ENCODE results near the gene PLXNA4.

Gene PLXNA4

GRCh38 chr7:132492823-132493445, 83.3 kb downstream of the PLXNA4 start:
- Histone ChIP-seq H3K27me3 (ENCODE audit: control insufficient read depth, insufficient read depth, low read length) (no peaks in the 10 kb centered on the region), H3K9me3 (ENCODE audit: control insufficient read depth, insufficient read depth, low read length) (no peaks in the 10 kb centered on the region), H3K4me1 (ENCODE audit: control insufficient read depth, insufficient read depth, low read length) (no peaks in the 10 kb centered on the region), H3K4me3 (ENCODE audit: low read depth, low read length) (no peak overlapping the region), H3K9ac (ENCODE audit: low read depth, low read length) (no peak overlapping the region), H3K36me3 (ENCODE audit: control insufficient read depth, insufficient read depth, low read length) (no peaks in the 10 kb centered on the region)

GRCh38 chr7:132491391-132491945, 84.8 kb downstream of the PLXNA4 start:
- H3K36me3 ChIP-seq (ENCODE audit: control insufficient read depth, insufficient read depth, low read length): no peaks in the 10 kb centered on the region
- no peaks in the 10 kb centered on the region for H3K27me3 ChIP-seq (ENCODE audit: control insufficient read depth, insufficient read depth, low read length)
- no peak overlapping the region for H3K9ac ChIP-seq (ENCODE audit: low read depth, low read length)
- no peak overlapping the region for H3K4me3 ChIP-seq (ENCODE audit: low read depth, low read length)
- no peaks in the 10 kb centered on the region for H3K4me1 ChIP-seq (ENCODE audit: control insufficient read depth, insufficient read depth, low read length)
- no peaks in the 10 kb centered on the region for H3K9me3 ChIP-seq (ENCODE audit: control insufficient read depth, insufficient read depth, low read length)

GRCh38 chr7:132490474-132490873, 85.8 kb downstream of the PLXNA4 start:
- H3K4me3 ChIP-seq (ENCODE audit: low read depth, low read length): no peak overlapping the region
- no peaks in the 10 kb centered on the region for H3K4me1 ChIP-seq (ENCODE audit: control insufficient read depth, insufficient read depth, low read length)
- no peaks in the 10 kb centered on the region for H3K27me3 ChIP-seq (ENCODE audit: control insufficient read depth, insufficient read depth, low read length)

GRCh38 chr7:132489776-132490237, 86.5 kb downstream of the PLXNA4 start:
- H3K27me3 ChIP-seq (ENCODE audit: control insufficient read depth, insufficient read depth, low read length): no peaks in the 10 kb centered on the region
- no peaks in the 10 kb centered on the region for H3K4me1 ChIP-seq (ENCODE audit: control insufficient read depth, insufficient read depth, low read length)
- no peak overlapping the region for H3K4me3 ChIP-seq (ENCODE audit: low read depth, low read length)
- H3K9me3 ChIP-seq (ENCODE audit: control insufficient read depth, insufficient read depth, low read length): no peaks in the 10 kb centered on the region
- no peaks in the 10 kb centered on the region for H3K36me3 ChIP-seq (ENCODE audit: control insufficient read depth, insufficient read depth, low read length)
- H3K9ac ChIP-seq (ENCODE audit: low read depth, low read length): no peak overlapping the region

More at GRCh38 chr7:132490474-132490873, 85.8 kb downstream of the PLXNA4 start:
- H3K36me3 ChIP-seq (ENCODE audit: control insufficient read depth, insufficient read depth, low read length): no peaks in the 10 kb centered on the region
- H3K9ac ChIP-seq (ENCODE audit: low read depth, low read length): no peak overlapping the region
- H3K9me3 ChIP-seq (ENCODE audit: control insufficient read depth, insufficient read depth, low read length): no peaks in the 10 kb centered on the region

DNA sequence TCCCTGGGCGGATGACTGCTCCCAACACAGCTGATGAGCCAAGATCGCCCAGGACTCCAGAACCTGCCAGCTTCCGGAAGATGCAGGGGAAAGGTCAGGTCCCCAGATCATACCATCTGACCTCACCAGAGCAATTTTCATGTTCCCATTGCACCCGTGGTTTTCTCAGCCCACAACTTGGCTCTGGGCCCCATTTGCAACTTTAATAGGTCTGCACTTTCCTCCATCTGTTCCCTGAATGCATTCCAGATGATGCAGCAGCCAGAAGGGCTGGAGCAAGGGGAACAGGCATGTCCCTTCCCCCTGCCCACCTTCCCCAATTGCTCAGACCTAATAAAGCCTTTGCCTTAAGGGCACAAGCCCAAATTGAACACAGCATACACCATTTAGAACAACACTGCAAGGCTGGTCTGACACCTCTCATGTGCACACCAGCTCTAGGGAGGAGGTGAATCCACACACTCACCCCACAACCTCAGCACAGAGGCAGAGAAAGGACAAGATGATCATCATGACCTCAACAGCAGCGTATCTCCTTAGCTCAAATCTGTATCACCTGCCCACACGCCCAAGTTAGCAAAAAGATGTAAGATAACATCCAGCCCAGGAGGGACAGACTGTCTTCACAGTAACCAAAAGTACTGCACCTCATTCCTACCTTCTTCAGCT, 87.5 kb downstream of the PLXNA4 start:
- H3K4me3 ChIP-seq (ENCODE audit: low read depth, low read length): no peak overlapping the region
- H3K9ac ChIP-seq (ENCODE audit: low read depth, low read length): no peak overlapping the region
- no peaks in the 10 kb centered on the region for H3K4me1 ChIP-seq (ENCODE audit: control insufficient read depth, insufficient read depth, low read length)
- H3K36me3 ChIP-seq (ENCODE audit: control insufficient read depth, insufficient read depth, low read length): no peaks in the 10 kb centered on the region
- no peaks in the 10 kb centered on the region for H3K9me3 ChIP-seq (ENCODE audit: control insufficient read depth, insufficient read depth, low read length)
- H3K27me3 ChIP-seq (ENCODE audit: control insufficient read depth, insufficient read depth, low read length): no peaks in the 10 kb centered on the region

DNA sequence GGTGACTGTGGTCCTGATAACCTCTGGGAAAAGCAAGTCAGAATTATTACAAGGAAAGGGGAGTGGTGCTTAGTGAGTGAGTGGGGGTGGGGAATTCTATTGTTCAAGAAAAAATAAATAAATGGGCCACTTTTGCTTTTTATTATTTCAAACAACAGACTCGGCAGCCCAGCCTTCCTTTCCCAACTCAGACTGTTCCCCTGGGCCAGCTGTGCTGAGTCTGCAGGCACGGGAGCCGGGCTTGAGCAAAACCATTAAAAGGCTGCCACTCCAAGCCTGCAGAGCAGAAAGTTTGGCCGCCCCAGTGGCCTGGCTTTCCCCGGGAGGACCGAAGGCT, 90.0 kb downstream of the PLXNA4 start:
- H3K27me3 ChIP-seq (ENCODE audit: control insufficient read depth, insufficient read depth, low read length): no peaks in the 10 kb centered on the region
- H3K9me3 ChIP-seq (ENCODE audit: control insufficient read depth, insufficient read depth, low read length): no peaks in the 10 kb centered on the region
- no peaks in the 10 kb centered on the region for H3K4me1 ChIP-seq (ENCODE audit: control insufficient read depth, insufficient read depth, low read length)
- no peak overlapping the region for H3K9ac ChIP-seq (ENCODE audit: low read depth, low read length)
- H3K36me3 ChIP-seq (ENCODE audit: control insufficient read depth, insufficient read depth, low read length): no peaks in the 10 kb centered on the region
- H3K4me3 ChIP-seq (ENCODE audit: low read depth, low read length): no peak overlapping the region

GRCh38 chr7:132485600-132486273, 90.5 kb downstream of the PLXNA4 start:
- H3K9me3 ChIP-seq (ENCODE audit: control insufficient read depth, insufficient read depth, low read length): no peaks in the 10 kb centered on the region
- no peak overlapping the region for H3K9ac ChIP-seq (ENCODE audit: low read depth, low read length)
- H3K27me3 ChIP-seq (ENCODE audit: control insufficient read depth, insufficient read depth, low read length): no peaks in the 10 kb centered on the region
- H3K36me3 ChIP-seq (ENCODE audit: control insufficient read depth, insufficient read depth, low read length): no peaks in the 10 kb centered on the region
- no peaks in the 10 kb centered on the region for H3K4me1 ChIP-seq (ENCODE audit: control insufficient read depth, insufficient read depth, low read length)
- no peak overlapping the region for H3K4me3 ChIP-seq (ENCODE audit: low read depth, low read length)

DNA sequence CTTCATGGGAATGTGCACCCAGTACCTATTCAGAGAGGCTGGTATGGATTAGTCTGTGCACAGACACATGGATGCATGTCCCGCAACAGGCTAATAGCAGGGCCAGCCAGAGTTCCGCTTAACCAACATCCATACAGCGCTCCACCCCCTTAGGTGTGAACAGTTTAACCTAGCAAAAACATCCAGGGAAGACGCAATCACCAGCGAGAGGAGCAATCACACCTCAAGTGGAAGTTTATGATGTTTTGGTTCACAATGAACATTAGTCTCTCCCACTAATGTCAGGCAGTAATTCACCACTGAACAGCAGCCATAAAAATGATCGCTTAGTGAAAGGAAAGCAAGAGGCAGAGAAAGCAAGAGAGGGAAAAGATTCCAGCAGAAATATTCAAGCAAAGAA, 91.1 kb downstream of the PLXNA4 start:
- Histone ChIP-seq H3K27me3 (ENCODE audit: control insufficient read depth, insufficient read depth, low read length) (no peaks in the 10 kb centered on the region), H3K4me3 (ENCODE audit: low read depth, low read length) (no peak overlapping the region), H3K9me3 (ENCODE audit: control insufficient read depth, insufficient read depth, low read length) (no peaks in the 10 kb centered on the region), H3K4me1 (ENCODE audit: control insufficient read depth, insufficient read depth, low read length) (no peaks in the 10 kb centered on the region), H3K36me3 (ENCODE audit: control insufficient read depth, insufficient read depth, low read length) (no peaks in the 10 kb centered on the region), H3K9ac (ENCODE audit: low read depth, low read length) (no peak overlapping the region)

GRCh38 chr7:132482866-132483265, 93.4 kb downstream of the PLXNA4 start:
- Histone ChIP-seq H3K4me1 (ENCODE audit: control insufficient read depth, insufficient read depth, low read length) (no peaks in the 10 kb centered on the region), H3K27me3 (ENCODE audit: control insufficient read depth, insufficient read depth, low read length) (no peaks in the 10 kb centered on the region), H3K4me3 (ENCODE audit: low read depth, low read length) (no peak overlapping the region), H3K36me3 (ENCODE audit: control insufficient read depth, insufficient read depth, low read length) (no peaks in the 10 kb centered on the region), H3K9me3 (ENCODE audit: control insufficient read depth, insufficient read depth, low read length) (no peaks in the 10 kb centered on the region), H3K9ac (ENCODE audit: low read depth, low read length) (no peak overlapping the region)

- Histone ChIP-seq H3K4me1 (ENCODE audit: control insufficient read depth, insufficient read depth, low read length) (peaks cover 5% of the 10 kb centered on the region), H3K4me3 (ENCODE audit: low read depth, low read length) (no peak overlapping the region)
Measured at GRCh38 chr7:132480534-132480933, 95.7 kb downstream of the PLXNA4 start.

DNA sequence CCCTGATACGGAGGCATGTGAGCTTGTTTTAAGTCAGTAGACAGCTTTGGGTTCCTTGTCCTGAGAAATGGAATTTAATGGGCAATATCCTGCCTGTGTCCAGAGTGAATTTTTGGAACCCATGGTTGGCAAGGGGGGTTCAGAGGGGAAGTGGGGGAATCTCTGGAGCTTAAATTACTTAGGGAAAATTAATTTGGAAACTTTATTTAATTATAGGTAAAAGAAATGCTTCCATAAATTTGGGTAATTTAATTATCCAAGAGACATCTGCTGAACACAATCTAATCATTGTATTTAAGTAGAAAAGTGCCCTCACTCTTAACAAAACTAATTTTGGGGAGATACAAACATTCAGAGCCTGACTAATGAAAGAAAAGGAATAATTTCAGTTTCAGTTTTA, 99.7 kb downstream of the PLXNA4 start:
- H3K27me3 ChIP-seq (ENCODE audit: control insufficient read depth, insufficient read depth, low read length): no peaks in the 10 kb centered on the region
- peaks cover 13% of the 10 kb centered on the region for H3K4me1 ChIP-seq (ENCODE audit: control insufficient read depth, insufficient read depth, low read length)
- H3K9me3 ChIP-seq (ENCODE audit: control insufficient read depth, insufficient read depth, low read length): no peaks in the 10 kb centered on the region
- no peak overlapping the region for H3K4me3 ChIP-seq (ENCODE audit: low read depth, low read length)
- H3K36me3 ChIP-seq (ENCODE audit: control insufficient read depth, insufficient read depth, low read length): no peaks in the 10 kb centered on the region
- no peak overlapping the region for H3K9ac ChIP-seq (ENCODE audit: low read depth, low read length)

More at GRCh38 chr7:132480534-132480933, 95.7 kb downstream of the PLXNA4 start:
- H3K36me3 ChIP-seq (ENCODE audit: control insufficient read depth, insufficient read depth, low read length): no peaks in the 10 kb centered on the region
- no peaks in the 10 kb centered on the region for H3K27me3 ChIP-seq (ENCODE audit: control insufficient read depth, insufficient read depth, low read length)
- H3K9me3 ChIP-seq (ENCODE audit: control insufficient read depth, insufficient read depth, low read length): no peaks in the 10 kb centered on the region
- H3K9ac ChIP-seq (ENCODE audit: low read depth, low read length): no peak overlapping the region
